ENCODE results near the gene SLAMF1.

GRCh38 chr1:160567341-160567740 is 79.5 kb downstream of the SLAMF1 start:
- TF ChIP-seq GATA3 (IDR thresholded peaks at IDR 0.05; ENCODE audit: low read depth, low read length), result no peak
- no peak for TF ChIP-seq GATA2 (IDR thresholded peaks at IDR 0.05; ENCODE audit: low read depth, low read length)
